ENCODE data around the gene AREG. TPM values are rescaled to one million over a fixed set of nuclear protein-coding genes. Genes with fewer than 3 reads are reported as not detected.

Gene AREG
- total RNA-seq, 4 donors from 2014 or later, result 4.0 to 56.1 (median 22.5) TPM

GRCh38 chr4:74479009-74479408 is 34.1 kb downstream of the AREG start:
- Histone ChIP-seq H3K36me3 (no peaks in the 10 kb centered on the region), H3K4me3 (no peak overlapping the region), H3K4me1 (no peaks in the 10 kb centered on the region), H3K9me3 (no peaks in the 10 kb centered on the region), H3K27ac (no peak overlapping the region), H3K27me3 (no peaks in the 10 kb centered on the region)
- intact Hi-C loops (cut with DNase I; ENCODE audit: low total_unique reads), result no loop called here
- DNase-seq (no peak), ATAC-seq (no peak)
- in situ Hi-C loops (cut with MboI; ENCODE audit: low sequenced_read_pairs in 4 of 4), result no loop called here
- TF ChIP-seq CTCF (IDR thresholded peaks at IDR 0.05 in 4 of 5, conservative IDR thresholded peaks at IDR 0.05 in 1 of 5) (no peak), POLR2A (IDR thresholded peaks at IDR 0.05) (no peak)

GRCh38 chr4:74480267-74480666 is 35.3 kb downstream of the AREG start:
- Histone ChIP-seq H3K4me3 (no peak overlapping the region), H3K27me3 (no peaks in the 10 kb centered on the region), H3K27ac (no peak overlapping the region), H3K9me3 (no peaks in the 10 kb centered on the region), H3K36me3 (no peaks in the 10 kb centered on the region), H3K4me1 (no peaks in the 10 kb centered on the region)
- in situ Hi-C loops (cut with MboI; ENCODE audit: low sequenced_read_pairs in 4 of 4) (no loop called here), intact Hi-C loops (cut with DNase I; ENCODE audit: low total_unique reads) (no loop called here)
- ATAC-seq (no peak), DNase-seq (no peak)
- TF ChIP-seq POLR2A (IDR thresholded peaks at IDR 0.05), result no peak

GRCh38 chr4:74481891-74482609 is 37.1 kb downstream of the AREG start:
- H3K27ac ChIP-seq, result no peak overlapping the region
- ATAC-seq (no peak), DNase-seq (no peak)
- no peaks in the 10 kb centered on the region for H3K9me3 ChIP-seq
- H3K4me3 ChIP-seq, result no peak overlapping the region
- in situ Hi-C loops (cut with MboI; ENCODE audit: low sequenced_read_pairs in 4 of 4), result no loop called here
- intact Hi-C loops (cut with DNase I; ENCODE audit: low total_unique reads), result no loop called here
- H3K27me3 ChIP-seq, result no peaks in the 10 kb centered on the region
- H3K36me3 ChIP-seq, result no peaks in the 10 kb centered on the region
- H3K4me1 ChIP-seq, result no peaks in the 10 kb centered on the region
- TF ChIP-seq POLR2A (IDR thresholded peaks at IDR 0.05) (no peak), CTCF (IDR thresholded peaks at IDR 0.05 in 4 of 5, conservative IDR thresholded peaks at IDR 0.05 in 1 of 5) (no peak)

- ATAC-seq, result no peak
- intact Hi-C loops (cut with DNase I; ENCODE audit: low total_unique reads), result no loop called here
Measured at GRCh38 chr4:74483226-74483911, 38.4 kb downstream of the AREG start.

More at GRCh38 chr4:74483226-74483911, 38.4 kb downstream of the AREG start:
- DNase-seq, result no peak
- Histone ChIP-seq H3K27me3 (no peaks in the 10 kb centered on the region), H3K4me1 (no peaks in the 10 kb centered on the region), H3K36me3 (no peaks in the 10 kb centered on the region), H3K4me3 (no peak overlapping the region), H3K9me3 (no peaks in the 10 kb centered on the region), H3K27ac (no peak overlapping the region)
- in situ Hi-C loops (cut with MboI; ENCODE audit: low sequenced_read_pairs in 4 of 4), result no loop called here
- TF ChIP-seq POLR2A (IDR thresholded peaks at IDR 0.05) (no peak), CTCF (IDR thresholded peaks at IDR 0.05 in 4 of 5, conservative IDR thresholded peaks at IDR 0.05 in 1 of 5) (no peak)

Data from gastrocnemius medialis (tissue), 4 donors.